Calu3 (cell line): ENCODE data around the gene ADSS1. TPM values are rescaled to one million over a fixed set of nuclear protein-coding genes. Genes with fewer than 3 reads are reported as not detected.

ENCODE experiments used
- BruUV-seq: library from RNA; stranded (reverse); fragments of 400-500 nt; replicated peaks from 2 replicates; lab custom pipeline; 2021; lab: Mats Ljungman, UMichigan
- CTCF ChIA-PET: fragments of 300-600 bp; sonication (Branson Sonifier 250); formaldehyde crosslinking; loops from one replicate; lab custom pipeline; 2022; ENCODE audit warnings: antibody characterized with exemption; lab: Charles Lee
- DNase-seq: peaks from one replicate; pipeline ENCODE4 v3.0.0; 2022
- H3K27ac Mint-ChIP-seq: one replicate; pipeline ENCODE4 v1.8.0; 2022; ENCODE audit warnings: mixed read lengths; ENCODE audit not compliant: unreplicated experiment
- H3K27me3 Mint-ChIP-seq: one replicate; pipeline ENCODE4 v1.8.0; 2022; ENCODE audit warnings: mixed read lengths; ENCODE audit not compliant: unreplicated experiment
- H3K36me3 Mint-ChIP-seq: one replicate; pipeline ENCODE4 v1.8.0; 2022; ENCODE audit warnings: mild to moderate bottlenecking, moderate library complexity, mixed read lengths; ENCODE audit not compliant: insufficient read depth, unreplicated experiment
- H3K4me1 Mint-ChIP-seq: one replicate; pipeline ENCODE4 v1.8.0; 2022; ENCODE audit warnings: mild to moderate bottlenecking, low read depth, mixed read lengths; ENCODE audit not compliant: unreplicated experiment
- H3K4me3 Mint-ChIP-seq: one replicate; pipeline ENCODE4 v1.8.0; 2022; ENCODE audit warnings: mild to moderate bottlenecking, low read depth, moderate library complexity, mixed read lengths; ENCODE audit not compliant: unreplicated experiment
- H3K9me3 Mint-ChIP-seq: one replicate; pipeline ENCODE4 v1.8.0; 2022; ENCODE audit warnings: low read depth, mixed read lengths; ENCODE audit not compliant: unreplicated experiment
- CTCF ChIP-seq: fragments of 200-600 bp; IDR thresholded peaks from one replicate; pipeline ENCODE4 v1.8.0; 2022; ENCODE audit warnings: antibody characterized with exemption; ENCODE audit not compliant: unreplicated experiment
- intact Hi-C: fragments of 100-400 bp; cut with micrococcal nuclease; formaldehyde crosslinking; loops from one replicate; pipeline ENCODE4 v1.10.0; 2022; ENCODE audit not compliant: unreplicated experiment
- total RNA-seq: library from RNA; stranded (reverse); gene quantifications from 2 replicates; pipeline ENCODE4 v1.2.3, GENCODE V29; 2022

Gene ADSS1
- total RNA-seq, 1 experiment from 2014 or later = 8.6 TPM

GRCh38 chr14:104691546-104692260 is 32.3 kb upstream of the ADSS1 start:
- H3K27me3 Mint-ChIP-seq = no peaks in the 10 kb centered on the region
- no peak overlapping the region for H3K27ac Mint-ChIP-seq
- peaks cover 36% of the 10 kb centered on the region for H3K4me1 Mint-ChIP-seq
- H3K4me3 Mint-ChIP-seq = peak overlapping the region; percentile 64
- no peaks in the 10 kb centered on the region for H3K9me3 Mint-ChIP-seq
- no peak for TF ChIP-seq CTCF
- DNase-seq = no peak
- CTCF ChIA-PET = interaction anchor here (0.8 to 1.4 kb wide), 2 partner anchors 10 to 26 kb away, joined by 3 to 7 read pairs; no protein-coding TSS in a partner anchor
- BruUV-seq = no TSS peak
- H3K36me3 Mint-ChIP-seq = peaks cover 78% of the 10 kb centered on the region
- intact Hi-C loops = no loop called here

GRCh38 chr14:104692261-104692938 is 31.6 kb upstream of the ADSS1 start:
- H3K36me3 Mint-ChIP-seq = peaks cover 71% of the 10 kb centered on the region
- CTCF ChIA-PET = interaction anchor here (1.4 kb wide), 1 partner anchor 27 kb away, joined by 7 read pairs; no protein-coding TSS in a partner anchor
- no peaks in the 10 kb centered on the region for H3K27me3 Mint-ChIP-seq
- DNase-seq = no peak
- H3K27ac Mint-ChIP-seq = no peak overlapping the region
- intact Hi-C loops = no loop called here
- H3K4me3 Mint-ChIP-seq = peak overlapping the region; percentile 64
- peaks cover 29% of the 10 kb centered on the region for H3K4me1 Mint-ChIP-seq
- TF ChIP-seq CTCF = no peak
- BruUV-seq = no TSS peak
- H3K9me3 Mint-ChIP-seq = no peaks in the 10 kb centered on the region

GRCh38 chr14:104692939-104693315 is 31.1 kb upstream of the ADSS1 start:
- TF ChIP-seq CTCF = no peak
- intact Hi-C loops = no loop called here
- H3K36me3 Mint-ChIP-seq = peaks cover 70% of the 10 kb centered on the region
- H3K27me3 Mint-ChIP-seq = no peaks in the 10 kb centered on the region
- peak overlapping the region; percentile 64 for H3K4me3 Mint-ChIP-seq
- CTCF ChIA-PET = no interaction called here
- no peak overlapping the region for H3K27ac Mint-ChIP-seq
- peaks cover 24% of the 10 kb centered on the region for H3K4me1 Mint-ChIP-seq
- DNase-seq = no peak
- no peaks in the 10 kb centered on the region for H3K9me3 Mint-ChIP-seq
- no TSS peak for BruUV-seq

- intact Hi-C loops = no loop called here
- H3K9me3 Mint-ChIP-seq = no peaks in the 10 kb centered on the region
- H3K4me1 Mint-ChIP-seq = peaks cover 16% of the 10 kb centered on the region
- H3K27ac Mint-ChIP-seq = no peak overlapping the region
- no peak for DNase-seq
- CTCF ChIA-PET = no interaction called here
- H3K4me3 Mint-ChIP-seq = peak overlapping the region; percentile 64
- TF ChIP-seq CTCF = no peak
- H3K27me3 Mint-ChIP-seq = no peaks in the 10 kb centered on the region
- H3K36me3 Mint-ChIP-seq = peaks cover 67% of the 10 kb centered on the region
- no TSS peak for BruUV-seq
Observed at GRCh38 chr14:104693482-104694431, 30.3 kb upstream of the ADSS1 start.
